ENCODE measurements around the gene KAZN.

The KAZN gene

DNA sequence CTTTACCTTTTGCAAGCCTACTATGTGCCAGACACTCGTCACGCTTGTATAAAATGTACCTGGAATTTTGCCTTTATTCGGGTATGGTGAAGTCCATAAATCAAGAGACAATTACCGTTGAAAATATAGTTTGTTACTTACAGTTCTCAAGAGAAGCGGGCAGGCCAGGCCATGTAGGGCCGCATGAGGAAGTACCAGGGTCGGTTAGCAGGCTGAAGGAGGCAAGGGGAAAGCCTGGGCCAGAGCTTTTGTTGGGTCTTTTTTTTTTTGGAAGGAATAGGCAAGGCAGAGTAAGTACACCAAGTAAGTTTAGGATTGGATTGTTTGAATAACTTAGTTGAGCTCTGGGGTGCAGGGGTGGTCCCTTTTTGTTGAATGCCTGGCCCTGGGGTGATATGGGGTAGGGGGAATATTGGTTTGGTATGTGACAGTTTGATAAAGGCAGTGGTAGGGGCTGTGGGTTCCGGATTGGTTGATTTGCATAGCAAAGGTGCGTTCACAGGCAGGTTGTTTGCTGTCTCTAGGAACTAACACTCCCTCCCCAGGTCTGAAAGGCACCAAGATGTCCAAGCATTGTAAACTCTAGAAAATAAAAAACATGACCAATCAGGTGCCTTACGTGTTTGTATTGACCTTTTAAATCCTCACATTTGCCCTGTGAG, 80.7 kb downstream of the KAZN start:
- DNase-seq = no peak

GRCh38 chr1:14681182-14681581, 82.7 kb downstream of the KAZN start:
- no peak for DNase-seq

DNA sequence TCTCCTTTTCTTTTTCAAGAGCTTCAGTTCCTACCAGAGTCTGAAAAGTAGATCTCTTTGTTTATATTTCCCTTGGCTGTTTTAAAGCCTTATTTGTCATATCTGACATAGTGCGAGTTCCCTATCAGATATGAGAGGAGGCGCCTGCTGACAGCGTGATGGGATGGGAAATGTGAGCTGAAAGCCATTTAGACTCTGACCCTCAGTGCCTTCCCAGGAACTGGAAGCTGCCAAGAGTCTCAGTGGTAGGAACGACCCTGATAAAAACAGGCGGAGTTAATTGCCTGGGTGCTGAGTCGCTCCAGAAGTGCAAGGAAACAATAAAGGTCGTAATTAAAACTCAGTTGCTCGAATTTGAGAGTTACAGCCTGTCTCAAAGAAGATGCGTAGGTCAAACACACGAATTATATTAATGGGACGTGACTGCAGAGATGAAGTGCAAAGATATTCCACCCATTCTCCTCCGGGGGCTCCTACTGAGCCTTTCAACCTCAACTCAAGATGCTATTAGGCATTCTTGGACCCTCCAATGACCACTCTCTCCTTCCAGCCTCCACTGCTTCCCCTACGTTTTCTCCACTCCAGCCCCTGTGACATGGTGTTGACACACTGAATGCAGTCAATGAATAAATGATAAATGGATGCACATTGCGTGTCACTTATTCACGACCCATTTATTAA, 84.6 kb downstream of the KAZN start:
- no peak for DNase-seq

DNA sequence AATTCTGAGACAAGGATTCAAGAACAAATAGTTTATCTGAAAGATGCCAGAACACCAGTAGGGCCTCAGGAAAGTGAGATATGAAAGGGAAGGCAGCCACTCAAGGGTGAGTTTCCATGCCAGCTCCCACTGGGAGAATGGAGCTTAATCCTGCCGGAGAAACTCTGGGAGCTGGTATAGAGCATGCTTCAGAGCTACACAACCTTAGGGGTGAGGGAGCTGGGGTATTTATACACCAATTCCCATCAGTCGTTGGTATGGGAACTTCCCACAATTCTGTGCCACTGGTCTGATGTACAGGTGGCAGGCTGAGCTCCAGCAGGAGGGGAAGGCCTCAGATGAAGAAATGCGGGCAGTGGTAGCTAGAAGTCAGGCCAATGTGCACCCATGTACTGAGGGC, 86.6 kb downstream of the KAZN start:
- no peak for DNase-seq

- no peak for DNase-seq
Observed at GRCh38 chr1:14686701-14687100, 88.2 kb downstream of the KAZN start.

DNA sequence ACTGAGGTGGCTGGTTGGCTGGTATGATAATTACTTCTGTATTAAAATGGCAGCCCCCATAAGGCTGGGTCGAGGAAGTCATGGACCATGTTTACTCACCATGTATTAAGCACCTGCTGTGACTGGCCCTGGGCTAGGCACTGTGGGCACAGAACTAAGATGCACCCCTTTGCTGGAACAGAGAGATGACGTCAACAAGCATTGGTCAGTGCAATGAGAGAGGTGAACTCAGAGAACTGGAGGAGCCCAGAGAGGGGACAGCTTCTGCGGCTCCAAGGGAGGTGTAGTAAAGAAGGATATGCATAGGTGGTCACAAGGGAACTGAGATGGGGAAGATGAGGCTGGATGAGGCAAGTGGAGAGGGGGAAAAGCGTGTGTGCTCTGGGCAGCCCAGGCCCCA, 88.7 kb downstream of the KAZN start:
- DNase-seq = no peak

DNA sequence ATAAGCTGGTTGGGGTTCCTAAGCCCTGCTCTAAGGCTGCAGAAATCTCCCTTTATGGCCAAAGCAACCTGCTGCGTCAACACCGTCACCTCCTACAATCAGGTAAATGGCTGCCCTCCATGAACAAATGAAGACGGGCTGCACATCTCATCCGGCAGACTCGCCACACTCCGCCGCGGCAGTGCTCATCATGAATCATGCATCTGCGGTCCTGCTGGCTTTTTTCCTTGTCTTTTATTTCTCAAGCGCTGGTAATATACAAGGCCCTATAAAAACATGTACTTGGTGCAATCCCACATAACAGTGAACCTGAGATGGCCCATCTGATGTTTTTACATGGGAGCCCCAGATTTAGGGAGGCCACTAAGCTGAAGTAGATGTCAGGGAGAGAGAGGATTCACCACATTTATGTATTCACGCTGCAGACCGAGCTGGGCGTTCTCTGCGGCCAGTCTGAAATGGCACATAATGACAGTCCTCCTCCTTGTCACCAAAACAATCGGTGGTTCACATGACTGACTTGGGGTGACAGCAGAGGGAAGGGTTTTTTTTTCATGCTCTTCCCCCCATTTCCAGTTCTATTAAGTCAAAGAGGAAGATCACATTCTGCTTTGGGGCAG, 91.6 kb downstream of the KAZN start:
- no peak for DNase-seq

DNA sequence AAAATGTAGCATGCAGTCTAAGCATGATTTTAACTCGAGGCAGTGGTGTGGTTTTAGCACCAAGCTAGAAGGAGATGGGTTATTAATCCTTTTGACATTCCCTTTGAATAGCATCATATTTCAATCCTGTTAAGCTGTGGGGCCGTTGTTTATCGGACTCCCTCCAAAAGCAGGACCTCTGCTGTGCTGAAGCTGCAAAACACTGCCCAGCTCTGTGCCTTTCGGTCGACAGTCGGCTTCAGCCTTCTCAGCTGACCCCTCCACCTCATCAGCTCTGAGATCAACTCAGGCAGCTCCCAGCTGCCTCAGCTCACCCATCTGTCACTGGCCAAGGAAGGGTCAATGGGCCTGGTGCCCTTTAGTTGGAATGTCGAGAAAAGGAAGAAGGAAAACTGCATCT, 95.5 kb downstream of the KAZN start:
- no peak for DNase-seq

DNA sequence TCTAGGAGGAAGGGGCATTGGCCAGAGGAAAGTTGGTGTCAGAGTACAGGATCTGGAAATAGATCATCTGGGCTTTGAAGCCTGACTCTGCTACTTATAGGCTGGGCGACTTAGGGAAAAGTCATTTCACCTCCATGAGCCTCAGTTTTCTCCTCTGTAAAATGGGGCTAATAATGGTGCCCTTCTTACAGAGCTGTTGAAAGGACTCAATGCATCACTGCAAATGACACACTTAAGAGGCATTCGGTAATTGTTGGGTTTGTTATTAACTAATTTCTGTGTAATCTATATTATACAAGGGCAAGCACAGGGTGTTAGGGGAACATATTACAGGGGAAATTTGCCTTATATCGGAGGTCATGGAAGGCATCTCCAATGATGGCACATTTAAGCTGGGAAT, 96.1 kb downstream of the KAZN start:
- DNase-seq = no peak

DNA sequence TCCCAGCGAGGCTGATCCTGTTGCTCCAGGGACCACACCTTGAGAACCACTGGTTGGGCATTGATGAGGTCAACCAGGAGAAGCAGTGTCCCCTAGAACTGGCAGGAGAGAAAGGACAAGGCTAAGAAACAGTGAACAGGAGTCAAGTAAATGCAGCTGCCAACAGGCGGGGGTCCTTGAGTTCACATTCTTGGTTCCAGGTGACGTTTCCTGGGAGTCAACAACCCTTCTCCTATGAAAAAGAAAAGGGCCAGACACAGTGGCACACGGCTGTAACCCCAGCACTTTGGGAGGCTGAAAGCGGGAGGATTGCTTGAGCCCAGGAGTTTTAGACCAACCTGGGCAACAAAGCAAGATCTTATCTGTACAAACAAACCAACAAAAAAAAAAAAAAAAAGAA, 98.3 kb downstream of the KAZN start:
- no peak for DNase-seq

DNA sequence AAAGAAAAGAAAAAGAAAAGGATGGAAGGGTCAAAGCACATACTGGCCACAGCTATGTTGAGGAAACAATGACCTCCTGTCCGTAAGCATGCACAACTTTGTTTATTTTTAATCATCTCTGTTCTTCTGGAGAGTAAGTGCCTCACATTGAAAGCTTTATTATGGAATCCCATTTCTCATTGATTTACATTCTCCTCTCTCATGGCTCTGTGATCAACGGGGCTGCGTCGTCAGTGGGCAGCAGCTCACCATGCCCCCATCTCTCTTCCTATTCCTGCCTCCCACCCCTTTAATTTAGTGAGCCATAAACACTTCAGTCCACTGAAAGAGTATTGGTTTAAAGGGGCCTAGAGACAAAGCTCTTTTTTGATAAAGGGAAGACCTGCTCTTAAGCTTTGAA, 98.9 kb downstream of the KAZN start:
- no peak for DNase-seq

DNA sequence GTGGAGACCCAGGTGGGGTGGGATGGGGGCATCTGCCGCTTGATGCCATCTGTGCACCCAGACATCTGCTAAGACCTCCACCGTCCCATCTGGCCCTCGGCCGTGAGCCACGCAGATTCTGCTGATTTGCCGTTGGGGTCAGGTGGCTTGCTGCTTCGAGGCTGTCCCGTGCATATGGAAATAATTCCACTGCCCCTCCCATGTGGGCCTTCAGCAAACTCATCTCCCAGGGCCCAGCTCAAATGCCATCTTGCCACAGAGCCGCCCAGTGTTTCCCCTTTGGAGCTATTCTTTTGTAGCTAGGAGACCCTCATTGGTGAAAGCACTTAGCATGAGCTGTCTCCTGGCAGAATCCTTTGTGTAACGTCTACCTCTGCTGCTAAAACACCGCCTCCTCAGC, 99.8 kb downstream of the KAZN start:
- DNase-seq = no peak

- no peak for DNase-seq
Observed at GRCh38 chr1:14699620-14700019, 101.1 kb downstream of the KAZN start.

GRCh38 chr1:14704846-14705245, 106.4 kb downstream of the KAZN start:
- DNase-seq = no peak

GRCh38 chr1:14705824-14706223, 107.3 kb downstream of the KAZN start:
- no peak for DNase-seq

DNA sequence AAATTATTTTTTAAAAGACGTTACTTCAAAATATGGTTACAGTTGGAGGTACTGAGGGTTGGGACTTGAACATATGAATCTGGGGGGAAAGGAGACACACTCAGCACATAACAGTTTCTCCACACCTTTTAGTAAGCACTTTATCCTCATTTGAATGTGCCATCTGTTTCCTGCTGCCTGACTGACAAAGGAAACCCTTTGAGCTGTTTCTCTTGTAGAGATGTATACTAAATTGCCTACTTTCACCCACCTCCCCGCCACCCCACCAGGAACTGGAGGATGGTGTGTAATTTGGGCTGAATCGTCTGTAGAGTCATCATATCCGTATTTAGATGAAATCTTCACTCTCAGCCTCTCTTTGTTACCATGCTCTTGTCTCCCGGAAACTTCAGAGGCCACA, 108.1 kb downstream of the KAZN start:
- DNase-seq = no peak

DNA sequence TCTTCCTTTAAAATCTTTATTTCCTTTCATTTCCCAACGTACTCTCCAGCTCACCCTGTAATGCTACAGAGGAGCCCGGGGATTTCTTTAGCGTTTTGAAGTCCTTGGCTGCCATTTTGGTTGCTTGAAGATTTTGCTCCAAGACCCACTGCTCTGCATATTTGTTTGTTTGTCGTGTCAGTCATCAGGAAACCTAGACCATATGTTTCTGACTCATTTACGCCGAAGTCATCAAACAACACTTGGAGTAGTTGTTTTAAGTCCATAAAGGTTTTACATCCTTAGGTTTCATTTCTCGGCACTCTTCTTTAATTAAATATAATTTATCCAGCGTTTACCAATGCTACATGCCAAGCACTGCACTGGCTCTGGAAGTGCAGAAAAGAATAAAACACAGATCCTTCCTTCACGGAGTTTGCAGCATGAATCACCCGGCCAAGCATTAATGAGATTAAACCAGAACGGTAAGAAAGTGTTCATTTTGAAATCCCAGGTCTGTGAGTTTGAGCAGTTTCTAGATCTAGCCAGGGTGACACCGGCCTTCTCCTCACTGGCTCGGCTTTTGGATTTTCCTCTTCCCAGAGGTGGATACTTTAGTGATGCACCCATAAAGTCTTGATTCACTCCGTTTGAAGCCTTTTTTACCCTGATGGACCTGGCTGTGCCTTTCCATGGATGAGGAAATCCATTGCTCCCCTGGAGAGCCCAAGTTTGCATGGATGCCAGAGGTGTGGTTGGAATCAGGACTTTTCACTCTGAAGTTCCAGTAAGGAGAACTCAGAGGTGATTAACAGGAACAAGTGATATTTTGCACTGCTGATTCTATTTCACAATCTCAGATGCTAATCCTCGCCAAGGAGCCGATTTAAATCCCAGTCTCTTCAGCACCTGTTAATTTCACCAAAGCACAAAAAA, 109.3 kb downstream of the KAZN start:
- DNase-seq = no peak

DNA sequence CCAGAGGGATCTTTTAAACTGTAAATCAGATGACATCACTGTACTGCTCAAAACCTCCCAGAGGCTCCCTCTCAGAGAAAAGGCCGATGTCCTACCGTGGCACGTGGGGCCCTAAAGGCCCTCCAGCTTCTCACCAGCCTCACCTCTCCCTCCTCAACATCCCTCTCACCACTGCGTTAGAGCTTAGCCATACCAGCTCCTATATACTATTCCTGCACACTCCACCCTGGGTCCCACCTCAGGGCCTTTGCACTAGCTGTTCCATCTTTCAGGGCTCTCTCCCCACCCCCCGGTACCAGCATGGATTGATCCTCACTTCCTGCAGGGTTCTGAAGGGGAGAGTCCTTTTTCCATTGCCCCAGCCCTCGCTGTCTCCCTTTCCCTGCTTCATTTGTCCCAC, 111.8 kb downstream of the KAZN start:
- no peak for DNase-seq

DNA sequence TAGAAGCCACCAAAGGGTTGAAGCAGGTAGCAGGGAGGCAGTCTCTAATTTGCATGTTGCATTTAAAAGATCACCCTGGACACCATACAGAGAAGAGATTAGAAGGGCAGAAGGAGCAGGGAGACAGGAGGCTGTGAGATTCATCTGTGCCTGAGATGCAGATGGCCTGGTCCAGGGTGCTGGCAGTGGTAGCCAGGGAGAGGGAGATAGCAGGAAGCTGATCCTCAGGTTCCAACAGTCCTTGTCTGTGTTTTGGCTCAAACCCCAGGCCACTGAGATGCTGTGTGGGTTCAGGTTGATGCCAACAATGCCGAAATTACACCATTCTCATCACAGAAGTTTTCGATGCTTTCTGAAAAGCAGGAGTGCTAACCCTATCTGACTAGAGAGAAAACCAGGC, 113.7 kb downstream of the KAZN start:
- no peak for DNase-seq

GRCh38 chr1:14713077-14713476, 114.6 kb downstream of the KAZN start:
- no peak for DNase-seq

- no peak for DNase-seq
Observed at GRCh38 chr1:14715266-14715665, 116.8 kb downstream of the KAZN start.

DNA sequence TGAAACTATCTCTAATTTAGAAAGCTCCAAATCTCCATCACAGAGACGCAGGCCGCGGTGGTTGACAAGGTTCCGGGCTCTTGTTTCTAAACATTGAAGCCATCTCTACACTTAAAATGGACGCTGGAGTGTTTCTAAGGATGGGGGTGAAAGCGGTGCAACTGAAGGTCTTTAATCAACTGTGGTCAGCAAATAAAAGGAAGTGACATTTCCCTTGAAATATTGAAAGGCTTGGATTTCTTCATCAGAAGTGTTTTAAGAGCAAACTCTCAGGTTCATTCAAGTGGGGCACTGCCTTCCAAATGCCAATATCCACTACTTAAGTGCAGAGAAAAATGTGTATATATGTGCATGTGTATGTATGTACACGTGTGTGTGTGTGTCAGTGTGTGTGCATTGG, 117.3 kb downstream of the KAZN start:
- DNase-seq = no peak

GRCh38 chr1:14716474-14716873, 118.0 kb downstream of the KAZN start:
- DNase-seq = no peak

GRCh38 chr1:14718476-14718875, 120.0 kb downstream of the KAZN start:
- no peak for DNase-seq

All from stimulated activated CD4-positive, alpha-beta T cell treated with anti-CD3 and anti-CD28 coated beads, Interleukin-4, amount 100 ng/mL, for 4 hours (primary cell).